ENCODE data around the gene SMIM12. TPM values are rescaled to one million over a fixed set of nuclear protein-coding genes. Genes with fewer than 3 reads are reported as not detected.

Gene SMIM12
- total RNA-seq, 6 experiments from 2014 or later: 30.5 to 45.7 (median 32.2) TPM

- no peaks in the 10 kb centered on the region for H3K27me3 ChIP-seq
- intact Hi-C loops (cut with DNase I): loop anchor here in 1 of 2 donors (5.0 kb wide), 1 partner anchor 65 kb away; no protein-coding TSS in a partner anchor
- H3K27ac ChIP-seq: peak overlapping the region in 1 of 3 donors; percentile 9
- peak; percentile 85 to 92 (median 91) for DNase-seq
- TF ChIP-seq POLR2A (IDR thresholded peaks at IDR 0.05) (no peak), CTCF (IDR thresholded peaks at IDR 0.05) (peak; percentile 97 to 100 (median 99))
- WGBS (ENCODE audit: insufficient coverage, low coverage, low lambda C conversion rate, missing lambda C conversion rate): 16% methylated on average over 5 of the region's 6 CpGs
- ATAC-seq: peak; percentile 99 to 100 (median 100)
- H3K9me3 ChIP-seq: no peaks in the 10 kb centered on the region
- H3K4me1 ChIP-seq: peaks cover 0 to 24% (median 7%) of the 10 kb centered on the region in 4 donors
- H3K36me3 ChIP-seq: peaks cover 3 to 25% (median 13%) of the 10 kb centered on the region in 4 donors
- no peak overlapping the region for H3K4me3 ChIP-seq
Measured at GRCh38 chr1:34852677-34853217, 6.8 kb downstream of the SMIM12 start.

- Histone ChIP-seq H3K4me1 (peaks cover 0 to 20% (median 6%) of the 10 kb centered on the region in 4 donors), H3K9me3 (no peaks in the 10 kb centered on the region), H3K27ac (peak overlapping the region; percentile 25 to 47 (median 43)), H3K36me3 (peaks cover 3 to 25% (median 13%) of the 10 kb centered on the region in 4 donors), H3K27me3 (no peaks in the 10 kb centered on the region), H3K4me3 (peak overlapping the region in 1 of 3 donors; percentile 1)
- peak; percentile 83 to 90 (median 89) for DNase-seq
- 24% methylated on average over 13 of the region's 13 CpGs for WGBS (ENCODE audit: insufficient coverage, low coverage, low lambda C conversion rate, missing lambda C conversion rate)
- intact Hi-C loops (cut with DNase I): loop anchor here in 1 of 2 donors (5.0 kb wide), 1 partner anchor 64 kb away; no protein-coding TSS in a partner anchor
- ATAC-seq: peak; percentile 46 to 76 (median 64)
- no peak for TF ChIP-seq POLR2A (IDR thresholded peaks at IDR 0.05)
- no peak for TF ChIP-seq CTCF (IDR thresholded peaks at IDR 0.05)
Measured at GRCh38 chr1:34851431-34852105, 8.0 kb downstream of the SMIM12 start.

DNA sequence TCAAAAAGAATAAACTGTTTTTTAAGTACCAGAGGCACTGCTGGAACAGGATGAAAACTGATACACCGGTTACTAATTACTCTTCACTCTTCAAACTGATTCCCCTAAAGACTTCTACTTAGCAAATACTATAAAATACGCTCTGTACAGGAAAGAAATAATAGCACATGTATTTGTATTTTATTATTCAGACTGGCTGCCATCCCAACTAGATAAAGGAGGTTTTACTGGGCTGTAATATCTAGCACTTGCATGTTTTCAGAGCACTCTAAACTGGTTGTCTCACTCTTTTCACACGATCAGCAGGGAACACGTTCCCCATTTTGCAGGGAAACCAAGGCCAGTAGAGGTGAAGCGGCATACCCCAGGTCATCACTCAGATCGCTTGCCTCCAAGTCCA lies 9.2 kb downstream of the SMIM12 start:
- intact Hi-C loops (cut with DNase I): loop anchor here in 1 of 2 donors (5.0 kb wide), 1 partner anchor 63 kb away; no protein-coding TSS in a partner anchor
- H3K4me3 ChIP-seq: no peak overlapping the region
- ATAC-seq (no peak), DNase-seq (no peak)
- no peaks in the 10 kb centered on the region for H3K9me3 ChIP-seq
- H3K4me1 ChIP-seq: peaks cover 0 to 20% (median 6%) of the 10 kb centered on the region in 4 donors
- H3K27me3 ChIP-seq: no peaks in the 10 kb centered on the region
- no peak overlapping the region for H3K27ac ChIP-seq
- peaks cover 3 to 16% (median 10%) of the 10 kb centered on the region in 4 donors for H3K36me3 ChIP-seq
- 55% methylated on average over 4 of the region's 6 CpGs for WGBS (ENCODE audit: insufficient coverage, low coverage, low lambda C conversion rate, missing lambda C conversion rate)
- TF ChIP-seq CTCF (IDR thresholded peaks at IDR 0.05): no peak
- TF ChIP-seq POLR2A (IDR thresholded peaks at IDR 0.05): no peak

GRCh38 chr1:34847094-34847493 lies 12.5 kb downstream of the SMIM12 start:
- Histone ChIP-seq H3K4me3 (no peak overlapping the region), H3K27ac (no peak overlapping the region), H3K36me3 (no peaks in the 10 kb centered on the region), H3K9me3 (no peaks in the 10 kb centered on the region), H3K4me1 (peaks cover 0 to 21% (median 6%) of the 10 kb centered on the region in 4 donors), H3K27me3 (no peaks in the 10 kb centered on the region)
- TF ChIP-seq CTCF (IDR thresholded peaks at IDR 0.05): no peak
- TF ChIP-seq POLR2A (IDR thresholded peaks at IDR 0.05): no peak
- intact Hi-C loops (cut with DNase I): no loop called here
- 82% methylated on average over 3 of the region's 7 CpGs for WGBS (ENCODE audit: insufficient coverage, low coverage, low lambda C conversion rate, missing lambda C conversion rate)
- ATAC-seq (no peak), DNase-seq (no peak)
